HEK293 (cell line): Measurements from ENCODE around the gene HMMR.
A peak's percentile ranks its signal among the peaks of the same experiment; 100 is the strongest.

ENCODE experiments used
- CTCF ChIA-PET: fragments of 350-600 bp; formaldehyde crosslinking; extraction: SDS; loops from one replicate; lab custom pipeline; 2021; ENCODE audit warnings: antibody characterized with exemption; lab: Yijun Ruan, JAX
- POLR2A ChIA-PET: fragments of 300-600 bp; formaldehyde crosslinking; extraction: SDS; loops from one replicate; lab custom pipeline; 2020; ENCODE audit warnings: antibody characterized with exemption, inconsistent platforms; lab: Yijun Ruan, JAX
- H3K27ac ChIP-seq: fragments of 200-500 bp; sonication (Bioruptor generic); 2 replicates; pipeline ENCODE4 v1.5.1; 2014; ENCODE audit warnings: low read depth, low read length, control low read depth, inconsistent platforms; ENCODE audit errors: extremely low read depth
- H3K36me3 ChIP-seq, 2 experiments: fragments of 200-500 bp in 1 of 2; sonication (Bioruptor generic) in 1 of 2; 1 replicate in 1 of 2; 2 replicates in 1 of 2; pipeline ENCODE4 v1.5.1; 2014 to 2017; ENCODE audit warnings: inconsistent platforms in 2 of 2, low read length in 2 of 2; ENCODE audit not compliant: control insufficient read depth in 2 of 2, insufficient read depth in 1 of 2
- H3K4me1 ChIP-seq: fragments of 200-500 bp; sonication (Bioruptor generic); 2 replicates; pipeline ENCODE4 v1.5.1; 2014; ENCODE audit warnings: mild to moderate bottlenecking, low read length, inconsistent platforms; ENCODE audit not compliant: control insufficient read depth, insufficient read depth
- H3K4me3 ChIP-seq: 2 replicates; pipeline ENCODE4 v1.5.1; 2011; ENCODE audit warnings: low read depth, mild to moderate bottlenecking, control low read depth, low read length, moderate library complexity
- H3K9me3 ChIP-seq: fragments of 200-500 bp; sonication (Bioruptor generic); 2 replicates; pipeline ENCODE4 v1.5.1; 2014; ENCODE audit warnings: low read depth, low read length, inconsistent platforms; ENCODE audit not compliant: control insufficient read depth, insufficient read depth
- HOXA7 ChIP-seq: sonication (generic); formaldehyde crosslinking; IDR thresholded peaks from 2 replicates; pipeline ENCODE4 v1.8.1; 2022; ENCODE audit warnings: missing genetic modification reagents, borderline replicate concordance
- KLF1 ChIP-seq: fragments of 450-650 bp; formaldehyde crosslinking; IDR thresholded peaks from 2 replicates; pipeline ENCODE4 v1.5.1; 2016; ENCODE audit warnings: missing biosample characterization, missing genetic modification characterization
- KLF10 ChIP-seq: fragments of 450-650 bp; IDR thresholded peaks from 2 replicates; pipeline ENCODE4 v1.5.1; 2018; ENCODE audit warnings: missing biosample characterization, mild to moderate bottlenecking, missing genetic modification characterization
- KLF7 ChIP-seq: fragments of 450-650 bp; formaldehyde crosslinking; IDR thresholded peaks from 2 replicates; pipeline ENCODE4 v1.5.1; 2016; ENCODE audit warnings: missing biosample characterization, missing genetic modification characterization, borderline replicate concordance
- KLF9 ChIP-seq: fragments of 450-650 bp; formaldehyde crosslinking; IDR thresholded peaks from 2 replicates; pipeline ENCODE4 v1.5.1; 2016; ENCODE audit warnings: missing biosample characterization, missing genetic modification characterization, low read depth
- REPIN1 ChIP-seq: fragments of 450-650 bp; formaldehyde crosslinking; IDR thresholded peaks from 2 replicates; pipeline ENCODE4 v1.5.1; 2017; ENCODE audit warnings: missing biosample characterization, missing genetic modification characterization, low read depth
- SP7 ChIP-seq: fragments of 450-650 bp; formaldehyde crosslinking; IDR thresholded peaks from 2 replicates; pipeline ENCODE4 v1.5.1; 2016; ENCODE audit warnings: missing biosample characterization, missing genetic modification characterization
- ZEB2 ChIP-seq: fragments of 450-650 bp; formaldehyde crosslinking; IDR thresholded peaks from 2 replicates; pipeline ENCODE4 v1.5.1; 2016; ENCODE audit warnings: missing biosample characterization, missing genetic modification characterization
- ZFP37 ChIP-seq: fragments of 450-650 bp; formaldehyde crosslinking; IDR thresholded peaks from 2 replicates; pipeline ENCODE4 v1.5.1; 2016; ENCODE audit warnings: missing biosample characterization, missing genetic modification characterization
- ZNF280D ChIP-seq: fragments of 450-650 bp; formaldehyde crosslinking; IDR thresholded peaks from 2 replicates; pipeline ENCODE4 v1.5.1; 2016; ENCODE audit warnings: missing biosample characterization, missing genetic modification characterization
- ZNF488 ChIP-seq: fragments of 450-650 bp; formaldehyde crosslinking; IDR thresholded peaks from 2 replicates; pipeline ENCODE4 v1.5.1; 2016; ENCODE audit warnings: missing biosample characterization, missing genetic modification characterization
- ZNF600 ChIP-seq: fragments of 450-650 bp; formaldehyde crosslinking; IDR thresholded peaks from 2 replicates; pipeline ENCODE4 v1.5.1; 2016; ENCODE audit warnings: missing biosample characterization, missing genetic modification characterization
- ZNF768 ChIP-seq: fragments of 450-650 bp; formaldehyde crosslinking; IDR thresholded peaks from 2 replicates; pipeline ENCODE4 v1.5.1; 2018; ENCODE audit warnings: missing biosample characterization, mild to moderate bottlenecking, missing genetic modification characterization
- ZNF776 ChIP-seq: fragments of 450-650 bp; formaldehyde crosslinking; IDR thresholded peaks from 2 replicates; pipeline ENCODE4 v1.5.0; 2017; ENCODE audit warnings: missing biosample characterization, missing genetic modification characterization, borderline replicate concordance
- ZSCAN4 ChIP-seq: fragments of 450-650 bp; formaldehyde crosslinking; IDR thresholded peaks from 2 replicates; pipeline ENCODE4 v1.5.1; 2017; ENCODE audit warnings: missing biosample characterization, missing genetic modification characterization
- TF ChIP-seq, protein P1 (sequence below): fragments of 450-650 bp; formaldehyde crosslinking; conservative IDR thresholded peaks from 2 replicates; pipeline ENCODE4 v1.5.1; 2016; ENCODE audit warnings: low read depth, missing biosample characterization, missing genetic modification characterization
- TF ChIP-seq, protein P2 (sequence below): fragments of 450-650 bp; formaldehyde crosslinking; IDR thresholded peaks from 2 replicates; pipeline ENCODE4 v1.5.1; 2016; ENCODE audit warnings: missing biosample characterization, missing genetic modification characterization
- TF ChIP-seq, protein P3 (sequence below): fragments of 450-650 bp; formaldehyde crosslinking; IDR thresholded peaks from 2 replicates; pipeline ENCODE4 v1.5.1; 2016; ENCODE audit warnings: missing biosample characterization, missing genetic modification characterization

HMMR gene

GRCh38 chr5:163459462-163459818 lies 992 bp upstream of the HMMR start:
- ChIA-PET CTCF (interaction anchor here (0.5 to 2.2 kb wide), 3 partner anchors 14 to 45 kb away, joined by 3 to 8 read pairs (median 4); no protein-coding TSS in a partner anchor), POLR2A (interaction anchor here (1.2 to 5.4 kb wide), 6 partner anchors 9 to 51 kb away, joined by 4 to 166 read pairs (median 16); partner anchors contain the start of genes CCNG1 and MAT2B)
- peaks cover 10% of the 10 kb centered on the region for H3K4me1 ChIP-seq
- no peaks in the 10 kb centered on the region for H3K9me3 ChIP-seq
- TF ChIP-seq SP7 (tag by site-specific recombination), result no peak
- TF ChIP-seq, protein P1, sequence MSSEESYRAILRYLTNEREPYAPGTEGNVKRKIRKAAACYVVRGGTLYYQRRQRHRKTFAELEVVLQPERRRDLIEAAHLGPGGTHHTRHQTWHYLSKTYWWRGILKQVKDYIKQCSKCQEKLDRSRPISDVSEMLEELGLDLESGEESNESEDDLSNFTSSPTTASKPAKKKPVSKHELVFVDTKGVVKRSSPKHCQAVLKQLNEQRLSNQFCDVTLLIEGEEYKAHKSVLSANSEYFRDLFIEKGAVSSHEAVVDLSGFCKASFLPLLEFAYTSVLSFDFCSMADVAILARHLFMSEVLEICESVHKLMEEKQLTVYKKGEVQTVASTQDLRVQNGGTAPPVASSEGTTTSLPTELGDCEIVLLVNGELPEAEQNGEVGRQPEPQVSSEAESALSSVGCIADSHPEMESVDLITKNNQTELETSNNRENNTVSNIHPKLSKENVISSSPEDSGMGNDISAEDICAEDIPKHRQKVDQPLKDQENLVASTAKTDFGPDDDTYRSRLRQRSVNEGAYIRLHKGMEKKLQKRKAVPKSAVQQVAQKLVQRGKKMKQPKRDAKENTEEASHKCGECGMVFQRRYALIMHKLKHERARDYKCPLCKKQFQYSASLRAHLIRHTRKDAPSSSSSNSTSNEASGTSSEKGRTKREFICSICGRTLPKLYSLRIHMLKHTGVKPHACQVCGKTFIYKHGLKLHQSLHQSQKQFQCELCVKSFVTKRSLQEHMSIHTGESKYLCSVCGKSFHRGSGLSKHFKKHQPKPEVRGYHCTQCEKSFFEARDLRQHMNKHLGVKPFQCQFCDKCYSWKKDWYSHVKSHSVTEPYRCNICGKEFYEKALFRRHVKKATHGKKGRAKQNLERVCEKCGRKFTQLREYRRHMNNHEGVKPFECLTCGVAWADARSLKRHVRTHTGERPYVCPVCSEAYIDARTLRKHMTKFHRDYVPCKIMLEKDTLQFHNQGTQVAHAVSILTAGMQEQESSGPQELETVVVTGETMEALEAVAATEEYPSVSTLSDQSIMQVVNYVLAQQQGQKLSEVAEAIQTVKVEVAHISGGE (tag by site-specific recombination), result peak; percentile 70
- peak overlapping the region; percentile 99 for H3K27ac ChIP-seq
- H3K36me3 ChIP-seq, result peaks cover 25 to 29% of the 10 kb centered on the region in 2 experiments; a peak in 2 of 3 replicates
- peak overlapping the region; percentile 84 for H3K4me3 ChIP-seq

DNA sequence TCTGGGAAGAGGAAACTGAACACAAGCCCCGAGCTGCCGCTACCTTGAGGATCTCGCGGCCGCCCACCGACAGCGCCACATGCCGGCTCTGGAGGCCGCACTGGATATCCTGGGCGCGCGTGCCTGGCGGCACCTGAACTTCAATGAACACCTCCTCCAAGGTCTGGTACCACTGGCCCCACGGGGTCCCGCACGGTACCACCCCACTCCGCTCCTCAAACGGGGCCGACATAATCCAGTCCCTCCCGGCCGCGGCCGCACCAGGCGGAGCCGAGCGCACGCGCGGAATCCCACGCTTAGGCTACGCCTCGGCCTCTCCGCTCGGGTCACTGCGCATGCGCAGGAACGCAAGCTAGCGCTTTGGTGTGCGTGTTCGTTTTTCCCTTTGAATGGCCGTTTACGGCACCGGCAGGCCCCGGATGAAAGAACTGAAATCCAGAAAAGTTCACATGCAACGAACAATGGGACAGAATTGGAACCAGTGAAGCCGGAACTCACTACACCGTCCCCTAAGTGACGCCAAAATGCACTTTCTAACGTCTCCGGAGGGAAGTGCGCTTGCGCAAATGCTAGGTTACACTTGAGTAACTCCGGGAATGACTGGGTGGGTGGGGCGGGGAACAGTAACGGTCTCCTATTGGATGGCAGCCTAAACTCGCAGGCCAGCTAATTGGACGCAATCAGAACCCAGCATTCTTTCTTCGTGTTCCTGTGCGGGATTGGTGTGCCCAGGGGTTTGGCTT lies 442 bp upstream of the HMMR start, which contains the start of gene NUDCD2:
TSS of gene NUDCD2 (minus strand) at position 284 of the 743 bp plus-strand sequence. CDS start at position 232, 52 bp downstream.
- peaks cover 25 to 29% of the 10 kb centered on the region in 2 experiments for H3K36me3 ChIP-seq
- no peaks in the 10 kb centered on the region for H3K9me3 ChIP-seq
- CTCF ChIA-PET, result interaction anchor here (0.5 to 2.2 kb wide), 6 partner anchors 9 to 112 kb away, joined by 3 to 8 read pairs (median 4); partner anchors contain the start of gene MAT2B
- H3K27ac ChIP-seq, result peak within 1 kb of the TSS; percentile 99
- peaks cover 10% of the 10 kb centered on the region for H3K4me1 ChIP-seq
- H3K4me3 ChIP-seq, result peak within 1 kb of the TSS; percentile 84
- POLR2A ChIA-PET, result interaction anchor here (0.6 to 5.4 kb wide), 20 partner anchors 10 to 837 kb away, joined by 3 to 166 read pairs (median 4); partner anchors contain the start of genes CCNG1 and MAT2B
- TF ChIP-seq REPIN1 (tag by site-specific recombination) (no peak), KLF9 (tag by site-specific recombination) (no peak), ZNF600 (tag by site-specific recombination) (peak; percentile 86), ZNF776 (tag by site-specific recombination) (no peak), KLF10 (tag by site-specific recombination) (no peak), ZEB2 (peak; percentile 67; the same call in 1 of the 2 replicates), KLF7 (tag by site-specific recombination) (no peak), ZNF488 (no peak), ZNF768 (tag by site-specific recombination) (no peak), ZSCAN4 (tag by site-specific recombination) (no peak), HOXA7 (CRISPR knock-in tag) (no peak), ZNF280D (tag by site-specific recombination) (no peak), KLF1 (tag by site-specific recombination) (peak; percentile 23; the same call in 1 of the 2 replicates), ZFP37 (peak; percentile 85; the same call in 1 of the 2 replicates)
- TF ChIP-seq, protein P2, sequence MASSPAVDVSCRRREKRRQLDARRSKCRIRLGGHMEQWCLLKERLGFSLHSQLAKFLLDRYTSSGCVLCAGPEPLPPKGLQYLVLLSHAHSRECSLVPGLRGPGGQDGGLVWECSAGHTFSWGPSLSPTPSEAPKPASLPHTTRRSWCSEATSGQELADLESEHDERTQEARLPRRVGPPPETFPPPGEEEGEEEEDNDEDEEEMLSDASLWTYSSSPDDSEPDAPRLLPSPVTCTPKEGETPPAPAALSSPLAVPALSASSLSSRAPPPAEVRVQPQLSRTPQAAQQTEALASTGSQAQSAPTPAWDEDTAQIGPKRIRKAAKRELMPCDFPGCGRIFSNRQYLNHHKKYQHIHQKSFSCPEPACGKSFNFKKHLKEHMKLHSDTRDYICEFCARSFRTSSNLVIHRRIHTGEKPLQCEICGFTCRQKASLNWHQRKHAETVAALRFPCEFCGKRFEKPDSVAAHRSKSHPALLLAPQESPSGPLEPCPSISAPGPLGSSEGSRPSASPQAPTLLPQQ (tag by site-specific recombination), result peak; percentile 45; the same call in 1 of the 2 replicates
- TF ChIP-seq, protein P3, sequence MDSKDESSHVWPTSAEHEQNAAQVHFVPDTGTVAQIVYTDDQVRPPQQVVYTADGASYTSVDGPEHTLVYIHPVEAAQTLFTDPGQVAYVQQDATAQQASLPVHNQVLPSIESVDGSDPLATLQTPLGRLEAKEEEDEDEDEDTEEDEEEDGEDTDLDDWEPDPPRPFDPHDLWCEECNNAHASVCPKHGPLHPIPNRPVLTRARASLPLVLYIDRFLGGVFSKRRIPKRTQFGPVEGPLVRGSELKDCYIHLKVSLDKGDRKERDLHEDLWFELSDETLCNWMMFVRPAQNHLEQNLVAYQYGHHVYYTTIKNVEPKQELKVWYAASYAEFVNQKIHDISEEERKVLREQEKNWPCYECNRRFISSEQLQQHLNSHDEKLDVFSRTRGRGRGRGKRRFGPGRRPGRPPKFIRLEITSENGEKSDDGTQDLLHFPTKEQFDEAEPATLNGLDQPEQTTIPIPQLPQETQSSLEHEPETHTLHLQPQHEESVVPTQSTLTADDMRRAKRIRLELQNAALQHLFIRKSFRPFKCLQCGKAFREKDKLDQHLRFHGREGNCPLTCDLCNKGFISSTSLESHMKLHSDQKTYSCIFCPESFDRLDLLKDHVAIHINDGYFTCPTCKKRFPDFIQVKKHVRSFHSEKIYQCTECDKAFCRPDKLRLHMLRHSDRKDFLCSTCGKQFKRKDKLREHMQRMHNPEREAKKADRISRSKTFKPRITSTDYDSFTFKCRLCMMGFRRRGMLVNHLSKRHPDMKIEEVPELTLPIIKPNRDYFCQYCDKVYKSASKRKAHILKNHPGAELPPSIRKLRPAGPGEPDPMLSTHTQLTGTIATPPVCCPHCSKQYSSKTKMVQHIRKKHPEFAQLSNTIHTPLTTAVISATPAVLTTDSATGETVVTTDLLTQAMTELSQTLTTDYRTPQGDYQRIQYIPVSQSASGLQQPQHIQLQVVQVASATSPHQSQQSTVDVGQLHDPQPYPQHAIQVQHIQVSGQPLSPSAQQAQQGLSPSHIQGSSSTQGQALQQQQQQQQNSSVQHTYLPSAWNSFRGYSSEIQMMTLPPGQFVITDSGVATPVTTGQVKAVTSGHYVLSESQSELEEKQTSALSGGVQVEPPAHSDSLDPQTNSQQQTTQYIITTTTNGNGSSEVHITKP, result peak; percentile 69; the same call in 1 of the 2 replicates
